HL-60 (cell line): Measurements from ENCODE around the gene FOXO1.

Source experiments
- POLR2AphosphoS5 ChIP-seq: IDR thresholded peaks from 2 replicates; pipeline ENCODE4 v1.6.1; 2012; ENCODE audit warnings: low read depth
- TF ChIP-seq, protein P1 (sequence below): IDR thresholded peaks from one replicate; pipeline ENCODE4 v1.5.1; 2011; ENCODE audit warnings: low read length, control low read depth, inconsistent platforms; ENCODE audit not compliant: insufficient read depth

DNA sequence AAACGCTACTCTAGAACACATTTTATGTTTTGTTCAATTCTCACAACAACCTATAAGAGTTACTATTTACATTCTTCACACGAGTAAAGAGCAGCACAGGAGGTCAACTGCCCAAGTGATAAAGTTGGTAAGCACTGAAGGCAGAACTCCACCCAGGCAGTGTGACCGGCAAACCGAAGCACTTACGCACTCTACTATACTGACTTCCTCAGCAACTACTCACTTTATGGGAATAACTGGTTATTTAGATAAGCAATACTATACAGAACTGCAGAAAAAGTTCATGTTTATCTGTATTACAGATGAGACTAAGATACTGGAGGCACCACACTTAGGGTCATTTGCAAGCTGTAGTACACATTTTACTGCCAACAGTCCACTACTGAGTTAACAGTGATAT is 28.8 kb downstream of the FOXO1 start:
- TF ChIP-seq, protein P1, sequence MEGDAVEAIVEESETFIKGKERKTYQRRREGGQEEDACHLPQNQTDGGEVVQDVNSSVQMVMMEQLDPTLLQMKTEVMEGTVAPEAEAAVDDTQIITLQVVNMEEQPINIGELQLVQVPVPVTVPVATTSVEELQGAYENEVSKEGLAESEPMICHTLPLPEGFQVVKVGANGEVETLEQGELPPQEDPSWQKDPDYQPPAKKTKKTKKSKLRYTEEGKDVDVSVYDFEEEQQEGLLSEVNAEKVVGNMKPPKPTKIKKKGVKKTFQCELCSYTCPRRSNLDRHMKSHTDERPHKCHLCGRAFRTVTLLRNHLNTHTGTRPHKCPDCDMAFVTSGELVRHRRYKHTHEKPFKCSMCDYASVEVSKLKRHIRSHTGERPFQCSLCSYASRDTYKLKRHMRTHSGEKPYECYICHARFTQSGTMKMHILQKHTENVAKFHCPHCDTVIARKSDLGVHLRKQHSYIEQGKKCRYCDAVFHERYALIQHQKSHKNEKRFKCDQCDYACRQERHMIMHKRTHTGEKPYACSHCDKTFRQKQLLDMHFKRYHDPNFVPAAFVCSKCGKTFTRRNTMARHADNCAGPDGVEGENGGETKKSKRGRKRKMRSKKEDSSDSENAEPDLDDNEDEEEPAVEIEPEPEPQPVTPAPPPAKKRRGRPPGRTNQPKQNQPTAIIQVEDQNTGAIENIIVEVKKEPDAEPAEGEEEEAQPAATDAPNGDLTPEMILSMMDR, result no peak
- no peak for TF ChIP-seq POLR2AphosphoS5
